T-helper 1 cell treated with Interleukin-12 subunit alpha and Interleukin-12 subunit beta and Interleukin-4 antibody, amounts not matched to agents 30 μg/mL and 1 μg/mL, for 36 hours (primary cell): Measurements from ENCODE around the gene INO80B.
"Not testable (repeated sequence)": the region's sequence is repeated elsewhere in the genome, so short reads cannot be mapped to it uniquely, and the experiment has no call there.

Experiments used
- H3K27ac Mint-ChIP-seq: one replicate; pipeline ENCODE4 v1.8.0; 2021; ENCODE audit warnings: mild to moderate bottlenecking, mixed read lengths
- H3K27me3 Mint-ChIP-seq: one replicate; pipeline ENCODE4 v1.8.0; 2021; ENCODE audit warnings: low read depth, mixed read lengths
- H3K36me3 Mint-ChIP-seq: one replicate; pipeline ENCODE4 v1.8.0; 2021; ENCODE audit warnings: low read depth, mixed read lengths
- H3K4me1 Mint-ChIP-seq: one replicate; pipeline ENCODE4 v1.8.0; 2021; ENCODE audit warnings: low read depth, mixed read lengths
- H3K4me3 Mint-ChIP-seq: one replicate; pipeline ENCODE4 v1.8.0; 2021; ENCODE audit warnings: mild to moderate bottlenecking, moderate library complexity, mixed read lengths
- H3K9me3 Mint-ChIP-seq: one replicate; pipeline ENCODE4 v1.8.0; 2021; ENCODE audit warnings: mixed read lengths

Gene INO80B

DNA sequence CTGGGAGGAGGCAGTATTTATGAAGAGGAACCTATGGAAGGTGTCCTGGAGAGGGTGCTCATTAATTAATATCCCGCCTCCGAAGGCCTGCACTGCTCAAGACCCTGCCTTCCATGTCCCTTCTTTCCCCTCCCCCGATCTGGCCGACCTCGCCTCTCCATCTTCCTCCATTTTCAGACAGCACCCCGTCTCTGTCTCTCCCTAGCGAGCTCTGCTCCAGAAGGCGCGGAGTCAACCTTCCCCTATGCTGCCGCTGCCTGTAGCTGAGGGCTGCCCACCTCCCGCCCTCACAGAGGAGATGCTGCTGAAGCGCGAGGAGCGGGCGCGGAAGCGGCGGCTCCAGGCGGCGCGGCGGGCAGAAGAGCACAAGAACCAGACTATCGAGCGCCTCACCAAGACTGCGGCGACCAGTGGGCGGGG, 2.3 kb downstream of the INO80B start:
- peaks cover 24% of the 10 kb centered on the region for H3K36me3 Mint-ChIP-seq
- H3K4me3 Mint-ChIP-seq = peak overlapping the region; percentile 94
- H3K4me1 Mint-ChIP-seq = peaks cover 51% of the 10 kb centered on the region
- H3K9me3 Mint-ChIP-seq = no peaks in the 10 kb centered on the region
- H3K27ac Mint-ChIP-seq = peak overlapping the region; percentile 99
- no peaks in the 10 kb centered on the region for H3K27me3 Mint-ChIP-seq

DNA sequence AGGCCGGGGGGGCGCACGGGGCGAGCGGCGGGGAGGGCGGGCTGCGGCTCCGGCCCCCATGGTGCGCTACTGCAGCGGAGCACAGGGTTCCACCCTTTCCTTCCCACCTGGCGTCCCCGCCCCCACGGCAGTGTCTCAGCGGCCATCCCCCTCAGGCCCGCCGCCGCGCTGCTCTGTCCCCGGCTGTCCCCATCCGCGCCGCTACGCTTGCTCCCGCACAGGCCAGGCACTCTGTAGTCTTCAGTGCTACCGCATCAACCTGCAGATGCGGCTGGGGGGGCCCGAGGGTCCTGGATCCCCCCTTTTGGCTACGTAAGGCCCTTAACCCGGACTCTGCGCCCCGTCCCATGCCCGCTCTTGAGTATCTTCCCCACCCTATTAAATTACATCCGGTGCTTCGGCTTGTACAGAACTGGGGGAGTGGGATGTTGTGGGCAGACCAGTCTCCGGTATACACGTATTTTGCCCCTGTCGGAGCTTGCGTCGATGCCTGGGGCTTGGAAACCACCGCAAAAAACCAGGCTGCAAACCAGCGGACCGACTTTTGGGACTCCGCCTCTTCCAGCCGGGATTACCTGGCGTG, 2.8 kb downstream of the INO80B start:
- Mint-ChIP-seq H3K27ac (peak overlapping the region; percentile 99), H3K27me3 (no peaks in the 10 kb centered on the region), H3K9me3 (no peaks in the 10 kb centered on the region), H3K4me1 (peaks cover 47% of the 10 kb centered on the region), H3K4me3 (peak overlapping the region; percentile 94), H3K36me3 (peaks cover 27% of the 10 kb centered on the region)

- Mint-ChIP-seq H3K9me3 (no peaks in the 10 kb centered on the region), H3K27ac (peak within 1 kb of the TSS; percentile 99), H3K4me1 (peaks cover 42% of the 10 kb centered on the region), H3K27me3 (no peaks in the 10 kb centered on the region), H3K4me3 (peak within 1 kb of the TSS; percentile 94), H3K36me3 (peaks cover 32% of the 10 kb centered on the region)
Measured at GRCh38 chr2:74458132-74458937, 3.4 kb downstream of the INO80B start, which contains the start of gene WBP1. WBP1 (plus strand) TSS chr2:74458438; CDS start chr2:74458603, 165 bp downstream.

DNA sequence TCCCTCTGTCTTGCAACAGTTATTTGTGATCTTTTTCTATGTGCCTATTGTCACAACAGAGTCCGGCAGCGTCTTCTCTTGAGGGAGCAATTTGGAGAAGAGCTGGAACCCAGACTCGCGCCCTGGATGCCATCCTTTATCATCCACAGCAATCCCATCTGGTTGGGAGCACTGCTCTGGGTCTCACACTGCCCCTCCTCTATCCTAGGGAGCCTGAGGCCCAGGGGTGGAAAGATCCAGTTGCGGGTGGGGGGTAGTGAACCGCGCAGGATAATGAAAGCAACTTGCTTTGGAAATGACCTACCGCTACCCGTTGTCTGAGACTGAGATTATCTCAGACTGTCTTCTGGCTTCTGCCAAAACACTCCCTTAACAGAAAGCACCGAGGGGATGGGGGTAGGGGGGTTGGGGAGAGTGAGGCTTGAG, 4.1 kb downstream of the INO80B start:
- H3K4me1 Mint-ChIP-seq = peaks cover 42% of the 10 kb centered on the region
- H3K27me3 Mint-ChIP-seq = no peaks in the 10 kb centered on the region
- H3K9me3 Mint-ChIP-seq = no peaks in the 10 kb centered on the region
- H3K4me3 Mint-ChIP-seq = peak overlapping the region; percentile 94
- H3K27ac Mint-ChIP-seq = peak overlapping the region; percentile 99
- peaks cover 32% of the 10 kb centered on the region for H3K36me3 Mint-ChIP-seq

DNA sequence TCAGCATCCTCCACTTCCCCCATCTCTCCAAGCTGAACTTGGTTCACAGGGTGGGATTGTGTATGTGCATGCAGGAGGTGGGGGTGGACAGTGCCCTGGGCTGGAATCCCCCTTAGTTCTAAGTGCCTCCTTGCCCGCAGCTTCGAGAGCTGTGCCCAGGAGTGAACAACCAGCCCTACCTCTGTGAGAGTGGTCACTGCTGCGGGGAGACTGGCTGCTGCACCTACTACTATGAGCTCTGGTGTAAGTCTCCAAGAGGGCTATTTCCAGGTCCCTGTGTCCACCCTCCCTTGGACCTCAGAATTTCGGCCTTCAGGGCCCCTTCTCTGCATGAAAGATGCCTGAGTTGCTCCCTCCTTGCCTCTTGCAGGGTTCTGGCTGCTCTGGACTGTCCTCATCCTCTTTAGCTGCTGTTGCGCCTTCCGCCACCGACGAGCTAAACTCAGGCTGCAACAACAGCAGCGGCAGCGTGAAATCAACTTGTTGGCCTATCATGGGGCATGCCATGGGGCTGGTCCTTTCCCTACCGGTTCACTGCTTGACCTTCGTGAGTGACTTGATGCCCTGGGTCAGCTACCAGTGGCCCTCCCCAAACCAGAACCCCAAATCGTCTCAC, 4.7 kb downstream of the INO80B start:
- peak overlapping the region; percentile 94 for H3K4me3 Mint-ChIP-seq
- peak overlapping the region; percentile 66 for H3K27ac Mint-ChIP-seq
- H3K9me3 Mint-ChIP-seq, H3K27me3 Mint-ChIP-seq: not testable (repeated sequence)
- peaks cover 41% of the 10 kb centered on the region for H3K4me1 Mint-ChIP-seq
- peaks cover 32% of the 10 kb centered on the region for H3K36me3 Mint-ChIP-seq

DNA sequence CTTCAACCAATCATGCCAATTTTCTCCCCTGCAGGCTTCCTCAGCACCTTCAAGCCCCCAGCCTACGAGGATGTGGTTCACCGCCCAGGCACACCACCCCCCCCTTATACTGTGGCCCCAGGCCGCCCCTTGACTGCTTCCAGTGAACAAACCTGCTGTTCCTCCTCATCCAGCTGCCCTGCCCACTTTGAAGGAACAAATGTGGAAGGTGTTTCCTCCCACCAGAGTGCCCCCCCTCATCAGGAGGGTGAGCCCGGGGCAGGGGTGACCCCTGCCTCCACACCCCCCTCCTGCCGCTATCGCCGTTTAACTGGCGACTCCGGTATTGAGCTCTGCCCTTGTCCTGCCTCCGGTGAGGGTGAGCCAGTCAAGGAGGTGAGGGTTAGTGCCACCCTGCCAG, 5.3 kb downstream of the INO80B start:
- Mint-ChIP-seq H3K36me3 (peaks cover 28% of the 10 kb centered on the region), H3K27ac (peak overlapping the region; percentile 26), H3K4me1 (peaks cover 37% of the 10 kb centered on the region), H3K4me3 (peak overlapping the region; percentile 94)
- H3K9me3 Mint-ChIP-seq, H3K27me3 Mint-ChIP-seq: not testable (repeated sequence)

GRCh38 chr2:74461187-74462053, 6.5 kb downstream of the INO80B start:
- Mint-ChIP-seq H3K27me3 (no peaks in the 10 kb centered on the region), H3K27ac (no peak overlapping the region), H3K4me3 (no peak overlapping the region), H3K36me3 (peaks cover 21% of the 10 kb centered on the region), H3K9me3 (no peaks in the 10 kb centered on the region), H3K4me1 (peaks cover 35% of the 10 kb centered on the region)

DNA sequence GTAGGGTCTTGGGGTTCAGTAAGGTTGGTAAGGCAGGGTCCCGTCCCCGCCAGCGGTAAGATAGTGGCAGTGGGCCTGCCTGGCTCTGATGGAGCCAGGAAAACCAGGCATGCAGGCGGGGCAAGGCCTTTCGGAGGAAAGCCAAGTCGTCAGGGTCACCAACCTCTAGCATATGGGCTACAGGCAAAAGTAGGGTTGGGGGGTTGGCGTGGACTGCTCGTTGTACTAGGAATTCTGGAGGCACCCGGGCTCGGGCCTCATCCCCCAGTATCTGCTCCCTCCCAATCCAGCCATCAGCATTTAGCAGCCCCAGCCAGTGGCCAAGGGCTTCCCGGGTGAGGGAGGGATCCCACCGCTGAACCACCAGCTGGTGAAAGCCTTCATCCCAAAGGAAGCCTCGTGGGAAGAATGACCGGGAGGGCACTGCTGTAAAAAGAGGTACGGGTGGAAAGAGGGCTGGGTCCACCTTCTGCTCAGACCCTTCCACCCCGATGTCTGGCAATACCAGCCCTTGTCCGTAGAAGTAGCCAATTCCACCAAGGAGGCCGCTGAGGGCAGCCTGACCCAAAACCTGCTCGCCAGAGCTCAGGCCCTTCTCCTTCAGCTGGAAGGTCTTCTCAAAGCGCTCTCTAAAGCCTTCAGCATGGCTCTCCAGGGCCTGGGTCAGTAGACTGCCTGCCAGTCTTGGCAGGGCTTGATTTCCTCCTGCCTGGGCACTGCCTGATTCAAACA, 7.3 kb downstream of the INO80B start:
- Mint-ChIP-seq H3K36me3 (peaks cover 17% of the 10 kb centered on the region), H3K9me3 (no peaks in the 10 kb centered on the region), H3K4me1 (peaks cover 28% of the 10 kb centered on the region), H3K4me3 (no peak overlapping the region), H3K27ac (no peak overlapping the region), H3K27me3 (no peaks in the 10 kb centered on the region)

DNA sequence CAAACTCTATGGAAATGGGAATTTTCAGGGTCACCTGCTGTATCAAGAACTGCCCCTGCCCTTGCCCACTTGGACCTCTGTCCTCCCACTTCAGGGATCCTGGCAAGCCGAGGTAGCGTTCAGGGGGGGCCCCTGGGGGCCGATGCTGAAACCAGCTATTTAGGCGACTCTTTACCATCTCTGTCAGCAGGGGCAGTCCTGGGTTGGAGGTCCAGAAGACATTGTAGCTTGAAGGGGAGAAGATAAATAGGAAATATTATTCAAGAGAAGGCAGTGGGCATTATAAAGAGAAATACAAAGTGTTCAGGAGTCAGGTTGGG, 7.9 kb downstream of the INO80B start:
- Mint-ChIP-seq H3K4me1 (peaks cover 27% of the 10 kb centered on the region), H3K27me3 (no peaks in the 10 kb centered on the region), H3K27ac (peak overlapping the region; percentile 31), H3K4me3 (peak overlapping the region; percentile 41), H3K9me3 (no peaks in the 10 kb centered on the region), H3K36me3 (peaks cover 16% of the 10 kb centered on the region)

- Mint-ChIP-seq H3K4me1 (peaks cover 20% of the 10 kb centered on the region), H3K9me3 (no peaks in the 10 kb centered on the region), H3K4me3 (peak overlapping the region; percentile 99), H3K27ac (peak overlapping the region; percentile 77), H3K36me3 (peaks cover 15% of the 10 kb centered on the region), H3K27me3 (no peaks in the 10 kb centered on the region)
Measured at GRCh38 chr2:74464406-74464805, 9.5 kb downstream of the INO80B start.

GRCh38 chr2:74470742-74471141, 15.9 kb downstream of the INO80B start:
- Mint-ChIP-seq H3K4me3 (peak overlapping the region; percentile 66), H3K4me1 (peaks cover 25% of the 10 kb centered on the region), H3K36me3 (peaks cover 24% of the 10 kb centered on the region), H3K27ac (peak overlapping the region; percentile 68)
- H3K27me3 Mint-ChIP-seq, H3K9me3 Mint-ChIP-seq: not testable (repeated sequence)

DNA sequence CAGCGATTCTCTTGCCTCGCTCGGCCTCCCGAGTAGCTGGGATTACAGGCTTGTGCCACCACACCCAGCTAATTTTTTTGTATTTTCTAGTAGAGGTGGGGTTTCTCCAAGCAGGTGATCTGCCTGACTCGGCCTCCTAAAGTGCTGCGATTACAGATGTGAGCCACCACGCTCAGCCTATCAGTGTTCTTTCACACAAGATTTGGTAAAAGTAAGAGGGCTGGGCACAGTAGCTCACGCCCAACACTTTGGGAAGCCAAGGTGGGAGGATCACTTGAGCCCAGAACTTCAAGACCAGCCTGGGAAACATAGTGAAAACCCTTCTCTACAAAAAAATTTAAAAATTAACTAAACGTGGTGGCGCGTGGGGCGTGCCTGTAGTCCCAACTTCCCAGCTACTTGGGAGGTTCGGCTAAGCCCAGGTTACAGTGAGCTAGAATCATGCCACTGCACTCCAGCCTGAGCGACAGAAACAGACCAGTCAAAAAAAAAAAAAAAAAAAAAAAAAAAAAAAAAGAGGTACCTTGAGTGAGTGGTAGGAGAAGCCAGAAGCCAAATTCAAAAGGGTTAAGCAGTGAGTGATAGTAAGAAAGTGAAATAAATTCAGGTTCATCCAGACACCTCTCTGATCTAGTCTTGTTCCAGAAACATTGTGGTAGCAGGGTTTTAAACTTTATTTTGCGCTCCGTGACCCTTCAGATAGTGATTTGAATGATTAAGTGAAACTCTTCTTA, 16.6 kb downstream of the INO80B start:
- Mint-ChIP-seq H3K36me3 (peaks cover 24% of the 10 kb centered on the region), H3K4me1 (peaks cover 22% of the 10 kb centered on the region), H3K27ac (peak overlapping the region; percentile 98), H3K27me3 (no peaks in the 10 kb centered on the region), H3K9me3 (no peaks in the 10 kb centered on the region), H3K4me3 (peak overlapping the region; percentile 98)
